Measurements from ENCODE around the gene ZKSCAN2. TPM values are rescaled to one million over a fixed set of nuclear protein-coding genes. Genes with fewer than 3 reads are reported as not detected.

ZKSCAN2 gene
- total RNA-seq, 1 experiment from 2014 or later: 11.1 TPM

DNA sequence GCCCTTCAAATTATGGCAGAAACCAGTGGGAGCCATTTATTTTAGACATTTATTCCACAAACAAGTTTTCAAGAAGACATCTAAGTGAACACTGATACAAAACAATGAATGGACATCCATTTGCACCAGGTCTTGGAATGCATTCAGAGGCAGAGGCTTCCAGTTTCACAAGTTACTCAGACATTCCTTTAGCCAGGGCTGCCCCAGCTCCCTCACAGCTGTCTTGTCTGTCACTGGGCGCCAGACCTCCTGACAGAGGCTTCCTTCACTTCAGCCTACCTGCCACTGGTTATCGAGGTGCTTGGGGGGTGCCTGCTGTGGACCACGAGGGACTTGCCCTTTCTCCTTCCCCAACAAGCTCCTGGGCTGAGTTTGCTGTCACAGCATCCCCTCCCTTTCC lies 21.7 kb downstream of the ZKSCAN2 start:
- Histone ChIP-seq H3K27me3 (replicated peaks; ENCODE audit: control insufficient read depth, insufficient read depth, low read length) (no peaks in the 10 kb centered on the region), H3K9me3 (no peaks in the 10 kb centered on the region), H3K4me3 (ENCODE audit: low read depth, low read length) (no peak overlapping the region), H3K4me1 (no peaks in the 10 kb centered on the region), H3K36me3 (ENCODE audit: control insufficient read depth, insufficient read depth, low read length) (no peaks in the 10 kb centered on the region)
- H3K27me3 Mint-ChIP-seq (ENCODE audit: insufficient read depth, unreplicated experiment): peaks cover 2% of the 10 kb centered on the region
- no peaks in the 10 kb centered on the region for H3K9me3 Mint-ChIP-seq (ENCODE audit: unreplicated experiment)
- DNase-seq: no peak
- no peak overlapping the region for H3K27ac Mint-ChIP-seq (ENCODE audit: unreplicated experiment)
- no peak overlapping the region for H3K4me3 Mint-ChIP-seq (ENCODE audit: unreplicated experiment)
- no peaks in the 10 kb centered on the region for H3K4me1 Mint-ChIP-seq (ENCODE audit: low read depth, unreplicated experiment)
- peaks cover 6% of the 10 kb centered on the region for H3K36me3 Mint-ChIP-seq (ENCODE audit: insufficient read depth, unreplicated experiment)
- TF ChIP-seq, protein P1, sequence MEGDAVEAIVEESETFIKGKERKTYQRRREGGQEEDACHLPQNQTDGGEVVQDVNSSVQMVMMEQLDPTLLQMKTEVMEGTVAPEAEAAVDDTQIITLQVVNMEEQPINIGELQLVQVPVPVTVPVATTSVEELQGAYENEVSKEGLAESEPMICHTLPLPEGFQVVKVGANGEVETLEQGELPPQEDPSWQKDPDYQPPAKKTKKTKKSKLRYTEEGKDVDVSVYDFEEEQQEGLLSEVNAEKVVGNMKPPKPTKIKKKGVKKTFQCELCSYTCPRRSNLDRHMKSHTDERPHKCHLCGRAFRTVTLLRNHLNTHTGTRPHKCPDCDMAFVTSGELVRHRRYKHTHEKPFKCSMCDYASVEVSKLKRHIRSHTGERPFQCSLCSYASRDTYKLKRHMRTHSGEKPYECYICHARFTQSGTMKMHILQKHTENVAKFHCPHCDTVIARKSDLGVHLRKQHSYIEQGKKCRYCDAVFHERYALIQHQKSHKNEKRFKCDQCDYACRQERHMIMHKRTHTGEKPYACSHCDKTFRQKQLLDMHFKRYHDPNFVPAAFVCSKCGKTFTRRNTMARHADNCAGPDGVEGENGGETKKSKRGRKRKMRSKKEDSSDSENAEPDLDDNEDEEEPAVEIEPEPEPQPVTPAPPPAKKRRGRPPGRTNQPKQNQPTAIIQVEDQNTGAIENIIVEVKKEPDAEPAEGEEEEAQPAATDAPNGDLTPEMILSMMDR (IDR thresholded peaks at IDR 0.05; ENCODE audit: insufficient read depth in 1 of 2, low read depth in 1 of 2, low read length in 1 of 2, severe bottlenecking in 1 of 2, unreplicated experiment in 1 of 2): no peak
- BruUV-seq (replicated peaks): no TSS peak
- intact Hi-C loops (cut with micrococcal nuclease; ENCODE audit: unreplicated experiment): no loop called here
- ChIA-PET CTCF (no interaction called here), POLR2A (no interaction called here)

DNA sequence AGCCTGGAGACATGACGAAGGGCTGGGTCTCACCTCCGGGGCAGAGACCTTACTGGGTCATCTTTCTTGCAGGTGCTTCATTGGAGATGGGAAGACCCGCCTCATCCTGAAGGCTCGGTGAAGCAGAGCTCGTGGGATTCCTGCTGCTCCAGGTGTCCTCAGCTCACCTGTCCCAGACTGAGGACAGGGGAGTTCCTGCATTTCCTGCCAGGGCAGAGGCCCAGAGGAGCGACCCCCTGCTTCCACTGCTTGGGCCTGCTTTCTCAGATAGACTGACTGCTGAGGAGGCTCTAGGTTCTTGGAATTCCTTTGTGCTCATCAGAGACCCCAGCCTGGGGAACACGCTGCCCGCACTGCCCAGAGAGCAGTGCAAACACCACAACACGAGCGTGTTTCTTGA lies 29.3 kb downstream of the ZKSCAN2 start:
- Histone ChIP-seq H3K4me3 (ENCODE audit: low read depth, low read length) (no peak overlapping the region), H3K9me3 (no peaks in the 10 kb centered on the region), H3K4me1 (no peaks in the 10 kb centered on the region), H3K27me3 (replicated peaks; ENCODE audit: control insufficient read depth, insufficient read depth, low read length) (no peaks in the 10 kb centered on the region), H3K36me3 (ENCODE audit: control insufficient read depth, insufficient read depth, low read length) (no peaks in the 10 kb centered on the region)
- ChIA-PET CTCF (no interaction called here), POLR2A (no interaction called here)
- no peak for DNase-seq
- peaks cover 3% of the 10 kb centered on the region for H3K27me3 Mint-ChIP-seq (ENCODE audit: insufficient read depth, unreplicated experiment)
- no peak overlapping the region for H3K4me3 Mint-ChIP-seq (ENCODE audit: unreplicated experiment)
- intact Hi-C loops (cut with micrococcal nuclease; ENCODE audit: unreplicated experiment): no loop called here
- no peak overlapping the region for H3K27ac Mint-ChIP-seq (ENCODE audit: unreplicated experiment)
- no peaks in the 10 kb centered on the region for H3K9me3 Mint-ChIP-seq (ENCODE audit: unreplicated experiment)
- BruUV-seq (replicated peaks): no TSS peak
- no peaks in the 10 kb centered on the region for H3K36me3 Mint-ChIP-seq (ENCODE audit: insufficient read depth, unreplicated experiment)
- H3K4me1 Mint-ChIP-seq (ENCODE audit: low read depth, unreplicated experiment): no peaks in the 10 kb centered on the region
- TF ChIP-seq, protein P1 (IDR thresholded peaks at IDR 0.05; ENCODE audit: insufficient read depth in 1 of 2, low read depth in 1 of 2, low read length in 1 of 2, severe bottlenecking in 1 of 2, unreplicated experiment in 1 of 2): no peak

DNA sequence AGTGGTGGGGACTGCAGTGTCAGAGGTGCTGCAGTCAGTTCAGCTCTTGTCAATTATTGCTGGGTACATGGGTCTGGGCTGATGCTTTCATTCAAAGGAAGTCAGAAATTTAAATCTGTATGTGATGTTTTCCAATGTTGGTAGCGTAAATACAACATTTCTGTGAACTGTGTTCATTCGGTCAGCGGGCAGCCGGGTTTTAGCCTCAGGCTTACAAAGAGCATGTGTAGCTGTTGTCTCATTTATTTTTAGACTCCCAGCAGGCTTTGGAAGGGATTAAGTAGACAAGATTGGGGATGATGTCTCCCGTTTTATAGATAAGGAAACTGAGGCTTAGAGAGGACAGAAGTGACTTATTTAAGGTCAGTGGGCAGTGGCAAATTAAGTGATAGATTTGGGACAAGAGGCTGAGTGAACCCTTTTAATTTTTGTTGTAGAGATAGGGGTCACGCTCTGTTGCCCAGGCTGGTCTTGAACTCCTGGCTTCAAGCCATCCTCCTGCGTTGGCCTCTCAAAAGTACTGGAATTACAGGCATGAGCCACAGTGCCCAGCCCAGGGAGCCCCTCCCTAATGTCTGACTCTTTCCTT lies 32.8 kb downstream of the ZKSCAN2 start:
- Mint-ChIP-seq H3K4me1 (ENCODE audit: low read depth, unreplicated experiment) (no peaks in the 10 kb centered on the region), H3K9me3 (ENCODE audit: unreplicated experiment) (no peaks in the 10 kb centered on the region), H3K4me3 (ENCODE audit: unreplicated experiment) (no peak overlapping the region), H3K27ac (ENCODE audit: unreplicated experiment) (no peak overlapping the region), H3K36me3 (ENCODE audit: insufficient read depth, unreplicated experiment) (no peaks in the 10 kb centered on the region), H3K27me3 (ENCODE audit: insufficient read depth, unreplicated experiment) (no peaks in the 10 kb centered on the region)
- DNase-seq: no peak
- BruUV-seq (replicated peaks): no TSS peak
- no peaks in the 10 kb centered on the region for H3K36me3 ChIP-seq (ENCODE audit: control insufficient read depth, insufficient read depth, low read length)
- POLR2A ChIA-PET: no interaction called here
- H3K4me1 ChIP-seq: no peaks in the 10 kb centered on the region
- intact Hi-C loops (cut with micrococcal nuclease; ENCODE audit: unreplicated experiment): loop anchor here (1.0 kb wide), 2 partner anchors 99 to 170 kb away; no protein-coding TSS in a partner anchor
- H3K27me3 ChIP-seq (replicated peaks; ENCODE audit: control insufficient read depth, insufficient read depth, low read length): no peaks in the 10 kb centered on the region
- CTCF ChIA-PET: interaction anchor here (0.6 to 1.9 kb wide), 13 partner anchors 9 to 688 kb away, joined by 3 to 19 read pairs (median 6); no protein-coding TSS in a partner anchor
- no peaks in the 10 kb centered on the region for H3K9me3 ChIP-seq
- TF ChIP-seq, protein P1 (IDR thresholded peaks at IDR 0.05; ENCODE audit: insufficient read depth in 1 of 2, low read depth in 1 of 2, low read length in 1 of 2, severe bottlenecking in 1 of 2, unreplicated experiment in 1 of 2): no peak
- no peak overlapping the region for H3K4me3 ChIP-seq (ENCODE audit: low read depth, low read length)

All from Caco-2 (cell line).